Endothelial cell of hepatic sinusoid (primary cell): ENCODE measurements around the gene FES.

Experiments used
- in situ Hi-C: cut with HindIII; loops from 2 replicates; pipeline ENCODE4 v1.10.0; 2017; ENCODE audit warnings: low sequenced_read_pairs

Gene FES

GRCh38 chr15:90883976-90884718 is at the start of gene FES:
FES (plus strand) TSS chr15:90884504; CDS start chr15:90885046, 542 bp downstream.
- in situ Hi-C loops = no loop called here

GRCh38 chr15:90834626-90835025 is 49.7 kb upstream of the FES start:
- in situ Hi-C loops = loop anchor here (25.0 kb wide), 1 partner anchor 103 kb away; the partner anchor contains the start of genes HDDC3 and UNC45A

- in situ Hi-C loops = loop anchor here (25.0 kb wide), 1 partner anchor 101 kb away; the partner anchor contains the start of genes HDDC3 and UNC45A
Measured at GRCh38 chr15:90836296-90836871, 47.9 kb upstream of the FES start.

GRCh38 chr15:90837094-90837493 is 47.2 kb upstream of the FES start:
- in situ Hi-C loops = loop anchor here (25.0 kb wide), 1 partner anchor 100 kb away; the partner anchor contains the start of genes HDDC3 and UNC45A

GRCh38 chr15:90838139-90838538 is 46.2 kb upstream of the FES start:
- in situ Hi-C loops = loop anchor here (25.0 kb wide), 1 partner anchor 99 kb away; the partner anchor contains the start of genes HDDC3 and UNC45A

GRCh38 chr15:90838544-90838943 is 45.8 kb upstream of the FES start:
- in situ Hi-C loops = loop anchor here (25.0 kb wide), 1 partner anchor 99 kb away; the partner anchor contains the start of genes HDDC3 and UNC45A

- in situ Hi-C loops = loop anchor here (25.0 kb wide), 1 partner anchor 98 kb away; the partner anchor contains the start of genes HDDC3 and UNC45A
Measured at GRCh38 chr15:90839187-90840071, 44.9 kb upstream of the FES start.

GRCh38 chr15:90840157-90840855 is 44.0 kb upstream of the FES start:
- in situ Hi-C loops = loop anchor here (25.0 kb wide), 1 partner anchor 97 kb away; the partner anchor contains the start of genes HDDC3 and UNC45A

GRCh38 chr15:90840954-90841353 is 43.4 kb upstream of the FES start:
- in situ Hi-C loops = loop anchor here (25.0 kb wide), 1 partner anchor 96 kb away; the partner anchor contains the start of genes HDDC3 and UNC45A

GRCh38 chr15:90844696-90845095 is 39.6 kb upstream of the FES start:
- in situ Hi-C loops = loop anchor here (25.0 kb wide), 1 partner anchor 93 kb away; the partner anchor contains the start of genes HDDC3 and UNC45A

GRCh38 chr15:90845201-90845949 is 38.9 kb upstream of the FES start:
- in situ Hi-C loops = loop anchor here (25.0 kb wide), 1 partner anchor 92 kb away; the partner anchor contains the start of genes HDDC3 and UNC45A

- in situ Hi-C loops = loop anchor here (25.0 kb wide), 1 partner anchor 88 kb away; the partner anchor contains the start of genes HDDC3 and UNC45A
Measured at GRCh38 chr15:90849424-90849823, 34.9 kb upstream of the FES start.

GRCh38 chr15:90851114-90851513 is 33.2 kb upstream of the FES start:
- in situ Hi-C loops = no loop called here

- in situ Hi-C loops = no loop called here
Measured at GRCh38 chr15:90851940-90852339, 32.4 kb upstream of the FES start.

GRCh38 chr15:90855139-90855538 is 29.2 kb upstream of the FES start:
- in situ Hi-C loops = no loop called here

GRCh38 chr15:90857337-90857736 is 27.0 kb upstream of the FES start:
- in situ Hi-C loops = no loop called here

- in situ Hi-C loops = no loop called here
Measured at GRCh38 chr15:90857883-90858443, 26.3 kb upstream of the FES start.

- in situ Hi-C loops = no loop called here
Measured at GRCh38 chr15:90859234-90860131, 24.8 kb upstream of the FES start.
